ENCODE measurements around the gene MED13. TPM values are rescaled to one million over a fixed set of nuclear protein-coding genes. Genes with fewer than 3 reads are reported as not detected.

MED13 gene
- total RNA-seq, 1 experiment from 2014 or later: 60.7 TPM

- Histone ChIP-seq H3K9me3 (ENCODE audit: control insufficient read depth, low read depth, low read length) (no peaks in the 10 kb centered on the region), H3K23ac (ENCODE audit: insufficient read length, low read depth, low read length) (no peak overlapping the region), H4K91ac (ENCODE audit: insufficient read length, low read depth, low read length) (no peak overlapping the region), H3K4me1 (ENCODE audit: insufficient read depth, low read length) (no peaks in the 10 kb centered on the region), H2BK120ac (ENCODE audit: low read depth, low read length, poor library complexity, severe bottlenecking) (no peak overlapping the region), H4K5ac (ENCODE audit: insufficient read length, low read depth, low read length) (no peak overlapping the region), H4K8ac (replicated peaks; ENCODE audit: insufficient read length, low read depth, low read length) (no peak overlapping the region), H3K4me2 (ENCODE audit: insufficient read depth, insufficient read length, low read length) (no peak overlapping the region), H3K4ac (ENCODE audit: low read depth, low read length) (no peak overlapping the region), H3K23me2 (ENCODE audit: insufficient read length, low read depth, low read length, poor library complexity, severe bottlenecking) (no peaks in the 10 kb centered on the region), H3K79me1 (ENCODE audit: insufficient read depth, low read depth, low read length, poor library complexity, severe bottlenecking) (no peaks in the 10 kb centered on the region), H3K9ac (ENCODE audit: extremely low read depth, insufficient read length, low read length) (no peak overlapping the region), H3K18ac (ENCODE audit: insufficient read length, low read depth, low read length) (no peak overlapping the region), H3T11ph (ENCODE audit: low read length) (no peak overlapping the region), H2AFZ (ENCODE audit: low read length) (no peak overlapping the region), H3K56ac (ENCODE audit: insufficient read length, low read depth, low read length) (no peak overlapping the region), H4K20me1 (ENCODE audit: control insufficient read depth, insufficient read depth, insufficient read length) (no peaks in the 10 kb centered on the region), H3K79me2 (ENCODE audit: insufficient read depth, low read length) (no peaks in the 10 kb centered on the region), H2BK15ac (ENCODE audit: low read depth, low read length) (no peak overlapping the region), H3K14ac (ENCODE audit: insufficient read depth, low read length) (no peak overlapping the region), H2BK12ac (ENCODE audit: insufficient read length, low read depth, low read length) (no peak overlapping the region), H2BK20ac (ENCODE audit: low read depth, low read length, poor library complexity, severe bottlenecking) (no peak overlapping the region), H3K27ac (ENCODE audit: insufficient read length, low read depth, low read length) (no peak overlapping the region), H2BK5ac (ENCODE audit: insufficient read length, low read length) (no peak overlapping the region), H3K27me3 (ENCODE audit: insufficient read depth, low read length) (no peaks in the 10 kb centered on the region), H2AK5ac (ENCODE audit: insufficient read length, low read length) (no peak overlapping the region)
- H3K4me3 Mint-ChIP-seq: no peak overlapping the region
- no CpG with 5 or more reads among the region's 3 CpGs for WGBS (ENCODE audit: extremely low coverage, insufficient read length, low lambda C conversion rate)
- H3K4me1 Mint-ChIP-seq: peaks cover 7% of the 10 kb centered on the region in 2 experiments
- no peak for DNase-seq
- H3K27ac Mint-ChIP-seq: no peak overlapping the region
- no peaks in the 10 kb centered on the region for H3K36me3 Mint-ChIP-seq (ENCODE audit: insufficient read depth in 1 of 3, low read depth in 3 of 3)
- H3K27me3 Mint-ChIP-seq (ENCODE audit: low read depth): no peaks in the 10 kb centered on the region
- TF ChIP-seq CTCF (conservative IDR thresholded peaks at IDR 0.05): no peak
- H3K9me3 Mint-ChIP-seq: no peaks in the 10 kb centered on the region; a peak in 1 of 5 replicates
Measured at GRCh38 chr17:62084585-62084984, 19.5 kb upstream of the MED13 start.

Data from H9 (cell line).